GM10248 (cell line): ENCODE results near the gene DHCR7.

Experiments
- CTCF ChIA-PET: fragments of 300-600 bp; sonication (Branson Sonifier 250); formaldehyde crosslinking; extraction: SDS; loops from one replicate; lab custom pipeline; 2021; ENCODE audit warnings: antibody characterized with exemption; lab: Yijun Ruan, JAX
- POLR2A ChIA-PET: fragments of 350-650 bp; sonication (Branson Sonifier 250); formaldehyde crosslinking; extraction: SDS; loops from one replicate; lab custom pipeline; 2020; ENCODE audit warnings: antibody characterized with exemption; lab: Yijun Ruan, JAX
- DNase-seq: peaks from one replicate; pipeline ENCODE4 v3.0.0; 2012; ENCODE audit errors: extremely low spot score
- CTCF ChIP-seq: IDR thresholded peaks from 2 replicates; pipeline ENCODE4 v1.5.1; 2012; ENCODE audit warnings: mild to moderate bottlenecking, low read depth; ENCODE audit errors: extremely low read depth, missing control alignments, control extremely low read depth

The DHCR7 gene

GRCh38 chr11:71448257-71449171 is at the start of gene DHCR7:
TSS of gene DHCR7 (minus strand) at chr11:71448393. CDS start at chr11:71444952, 3,441 bp downstream.
- CTCF ChIA-PET, result interaction anchor here (1.5 to 2.7 kb wide), 3 partner anchors 10 to 23 kb away, joined by 4 to 9 read pairs (median 5); no protein-coding TSS in a partner anchor
- TF ChIP-seq CTCF, result no peak
- POLR2A ChIA-PET, result interaction anchor here (0.8 kb wide), 1 partner anchor 1183 kb away, joined by 3 read pairs; no protein-coding TSS in a partner anchor
- peak; percentile 98 for DNase-seq

GRCh38 chr11:71496421-71496820 is 48.2 kb upstream of the DHCR7 start:
- POLR2A ChIA-PET, result no interaction called here
- no peak for TF ChIP-seq CTCF
- no peak for DNase-seq
- CTCF ChIA-PET, result no interaction called here

GRCh38 chr11:71495286-71496230 is 47.4 kb upstream of the DHCR7 start:
- TF ChIP-seq CTCF, result no peak
- CTCF ChIA-PET, result interaction anchor here (0.8 kb wide), 1 partner anchor 29 kb away, joined by 4 read pairs; no protein-coding TSS in a partner anchor
- no peak for DNase-seq
- POLR2A ChIA-PET, result no interaction called here

GRCh38 chr11:71491940-71492339 is 43.7 kb upstream of the DHCR7 start:
- no peak for TF ChIP-seq CTCF
- POLR2A ChIA-PET, result no interaction called here
- no peak for DNase-seq
- CTCF ChIA-PET, result no interaction called here

- CTCF ChIA-PET, result no interaction called here
- POLR2A ChIA-PET, result no interaction called here
- DNase-seq, result no peak
- TF ChIP-seq CTCF, result no peak
Observed at GRCh38 chr11:71491531-71491930, 43.3 kb upstream of the DHCR7 start.
